IMR-90 (cell line): ENCODE data around the gene PPAN. TPM values are rescaled to one million over a fixed set of nuclear protein-coding genes. Genes with fewer than 3 reads are reported as not detected.

Experiments used
- ATAC-seq: fragments of 200-7000 bp; cut with Tn5 transposase; 2 replicates; pipeline ENCODE4 v1.9.1; 2020; ENCODE audit warnings: low read depth, mild to moderate bottlenecking, moderate library complexity
- BruUV-seq: library from RNA; stranded (reverse); fragments of 400-500 nt; replicated peaks from 2 replicates; lab custom pipeline; 2021; lab: Mats Ljungman, UMichigan
- CTCF ChIA-PET: fragments of 300-600 bp; formaldehyde crosslinking; extraction: SDS; loops from one replicate; lab custom pipeline; 2021; ENCODE audit warnings: antibody characterized with exemption; lab: Yijun Ruan, JAX
- POLR2A ChIA-PET: fragments of 300-600 bp; sonication (Branson Sonifier 250); formaldehyde crosslinking; loops from one replicate; lab custom pipeline; 2022; ENCODE audit warnings: antibody characterized with exemption; ENCODE audit not compliant: unreplicated experiment; lab: Charles Lee
- DNase-seq: peaks from one replicate; pipeline ENCODE4 v3.0.0; 2013
- H2AFZ ChIP-seq: replicated peaks from 2 replicates; pipeline ENCODE3; 2013; ENCODE audit warnings: low read length, mild to moderate bottlenecking; ENCODE audit not compliant: poor library complexity
- H2AK5ac ChIP-seq: 2 replicates; pipeline ENCODE4 v1.6.1; 2013; ENCODE audit warnings: low read depth, low read length, inconsistent platforms
- H2AK9ac ChIP-seq: replicated peaks from 2 replicates; pipeline ENCODE3; 2013; ENCODE audit warnings: mild to moderate bottlenecking, low read depth, low read length, moderate library complexity; ENCODE audit not compliant: poor library complexity
- H2BK120ac ChIP-seq: 2 replicates; pipeline ENCODE4 v1.6.1; 2013; ENCODE audit warnings: low read depth, low read length, inconsistent platforms
- H2BK15ac ChIP-seq: 3 replicates; pipeline ENCODE4 v1.6.1; 2013; ENCODE audit warnings: low read depth, low read length, inconsistent platforms
- H2BK20ac ChIP-seq: 2 replicates; pipeline ENCODE4 v1.6.1; 2013; ENCODE audit warnings: low read depth, mild to moderate bottlenecking, inconsistent platforms, low read length, moderate library complexity
- H2BK5ac ChIP-seq: 2 replicates; pipeline ENCODE4 v1.6.1; 2013; ENCODE audit warnings: mild to moderate bottlenecking, low read depth, low read length, inconsistent platforms; ENCODE audit not compliant: poor library complexity, severe bottlenecking
- H3K14ac ChIP-seq: replicated peaks from 2 replicates; pipeline ENCODE4 v1.6.1; 2013; ENCODE audit warnings: low read depth, low read length, inconsistent platforms
- H3K18ac ChIP-seq: 2 replicates; pipeline ENCODE4 v1.6.1; 2013; ENCODE audit warnings: low read depth, low read length, control low read depth
- H3K23ac ChIP-seq: 2 replicates; pipeline ENCODE4 v1.6.1; 2013; ENCODE audit warnings: low read depth, low read length, inconsistent platforms
- H3K27ac ChIP-seq: 2 replicates; pipeline ENCODE4 v1.5.1; 2013; ENCODE audit warnings: mild to moderate bottlenecking, control low read depth, low read length; ENCODE audit not compliant: insufficient read depth
- H3K27me3 ChIP-seq: 2 replicates; pipeline ENCODE4 v1.6.1; 2013; ENCODE audit warnings: low read length; ENCODE audit not compliant: control insufficient read depth, insufficient read depth
- H3K36me3 ChIP-seq: 2 replicates; pipeline ENCODE4 v1.6.1; 2013; ENCODE audit warnings: low read length, mixed read lengths; ENCODE audit not compliant: control insufficient read depth, insufficient read depth
- H3K4ac ChIP-seq: 2 replicates; pipeline ENCODE4 v1.6.1; 2013; ENCODE audit warnings: low read depth, low read length, inconsistent platforms
- H3K4me1 ChIP-seq: 2 replicates; pipeline ENCODE4 v1.6.1; 2013; ENCODE audit warnings: low read length, mixed read lengths; ENCODE audit not compliant: control insufficient read depth, insufficient read depth
- H3K4me2 ChIP-seq: 2 replicates; pipeline ENCODE4 v1.6.1; 2013; ENCODE audit warnings: low read depth, mild to moderate bottlenecking, control low read depth, low read length, moderate library complexity
- H3K4me3 ChIP-seq: 2 replicates; pipeline ENCODE4 v1.5.1; 2013; ENCODE audit warnings: low read depth, mild to moderate bottlenecking, control low read depth, low read length, moderate library complexity; ENCODE audit not compliant: insufficient read depth
- H3K56ac ChIP-seq: 2 replicates; pipeline ENCODE4 v1.6.1; 2013; ENCODE audit warnings: low read length, inconsistent platforms; ENCODE audit not compliant: insufficient read depth; ENCODE audit errors: extremely low read depth
- H3K79me1 ChIP-seq, 2 experiments: 2 replicates each; pipeline ENCODE4 v1.6.1; 2013; ENCODE audit warnings: low read length in 2 of 2, inconsistent platforms in 1 of 2, low read depth in 1 of 2
- H3K9ac ChIP-seq: 2 replicates; pipeline ENCODE4 v1.6.1; 2013; ENCODE audit warnings: low read depth, low read length, control low read depth
- H3K9me1 ChIP-seq: 2 replicates; pipeline ENCODE4 v1.6.1; 2013; ENCODE audit warnings: low read length, inconsistent platforms; ENCODE audit not compliant: insufficient read depth
- H3K9me3 ChIP-seq: 2 replicates; pipeline ENCODE4 v1.6.1; 2013; ENCODE audit warnings: low read length; ENCODE audit not compliant: control insufficient read depth, insufficient read depth
- H4K20me1 ChIP-seq: 2 replicates; pipeline ENCODE4 v1.6.1; 2013; ENCODE audit warnings: low read length, inconsistent platforms; ENCODE audit not compliant: insufficient read depth
- H4K5ac ChIP-seq: 2 replicates; pipeline ENCODE4 v1.6.1; 2013; ENCODE audit warnings: mild to moderate bottlenecking, low read depth, low read length, control low read depth
- H4K8ac ChIP-seq, 2 experiments: 2 replicates each; pipeline ENCODE4 v1.6.1; 2013; ENCODE audit warnings: low read depth in 2 of 2, low read length in 2 of 2, control low read depth in 1 of 2, inconsistent platforms in 1 of 2
- H4K91ac ChIP-seq: 2 replicates; pipeline ENCODE4 v1.6.1; 2013; ENCODE audit warnings: low read depth, low read length, inconsistent platforms; ENCODE audit not compliant: insufficient read depth
- NFE2L2 ChIP-seq: fragments of 150-350 bp; IDR thresholded peaks from 2 replicates; pipeline ENCODE4 v1.6.1; 2016; ENCODE audit warnings: low read depth, mild to moderate bottlenecking, low read length
- RCOR1 ChIP-seq: IDR thresholded peaks from 2 replicates; pipeline ENCODE4 v1.6.1; 2012; ENCODE audit warnings: mild to moderate bottlenecking, low read length, improper control_type of control experiment; ENCODE audit not compliant: insufficient replicate concordance
- dilution Hi-C: fragments of 300-500 bp; cut with HindIII; formaldehyde crosslinking; loops from one replicate; pipeline ENCODE4 v1.14.3; 2018; ENCODE audit warnings: low sequenced_read_pairs; ENCODE audit not compliant: unreplicated experiment
- in situ Hi-C: fragments of 300-500 bp; cut with MboI; formaldehyde crosslinking; loops from 3 replicates; pipeline ENCODE4 v1.14.3; 2019; ENCODE audit warnings: low sequenced_read_pairs, inconsistent platforms, mixed read lengths
- intact Hi-C: fragments of 100-400 bp; cut with micrococcal nuclease; formaldehyde crosslinking; loops from 2 replicates; pipeline ENCODE4 v1.10.0; 2022
- polyA plus RNA-seq, 3 experiments: library from polyadenylated mRNA; depleted of rRNA; stranded (reverse); fragments of >200 nt; gene quantifications; 2 replicates each; pipeline ENCODE4 v1.2.3, GENCODE V29; 2012; ENCODE audit warnings: low replicate concordance in 1 of 3
- total RNA-seq: library from RNA; depleted of rRNA; stranded (reverse); fragments of >200 nt; gene quantifications from 2 replicates; pipeline ENCODE4 v1.2.3, GENCODE V29; 2012

The PPAN gene
- total and polyA plus RNA-seq, 2 of the 4 experiments (the other 2 are of a cell fraction), result 24.0 to 41.6 TPM

DNA sequence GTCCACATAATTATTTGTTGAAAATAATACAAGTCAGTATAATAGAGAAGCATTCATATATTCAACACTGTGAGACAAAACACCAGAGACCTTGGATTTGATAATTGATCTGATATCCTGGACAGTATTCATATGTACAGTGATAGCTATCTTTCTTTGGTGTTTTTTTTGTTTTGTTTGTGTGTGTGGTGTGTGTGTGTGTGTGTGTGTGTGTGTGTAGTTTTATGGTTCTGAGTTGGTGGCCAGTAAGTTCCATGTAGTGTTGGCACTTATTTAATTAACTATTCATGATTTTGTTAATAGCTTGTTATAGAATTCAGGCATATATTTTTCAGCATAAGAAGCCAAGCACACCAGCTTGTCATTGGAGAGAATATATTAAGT is 2.0 kb upstream of the PPAN start:
- H3K9me1 ChIP-seq, result no peaks in the 10 kb centered on the region
- H2AK5ac ChIP-seq, result no peak overlapping the region
- no peaks in the 10 kb centered on the region for H3K27me3 ChIP-seq
- H2BK15ac ChIP-seq, result no peak overlapping the region
- no peaks in the 10 kb centered on the region for H3K9me3 ChIP-seq
- H2BK20ac ChIP-seq, result no peak overlapping the region
- H3K4me2 ChIP-seq, result no peak overlapping the region
- ChIA-PET CTCF (interaction anchor here (0.7 to 0.8 kb wide), 2 partner anchors 116 to 312 kb away, joined by 3 to 4 read pairs; no protein-coding TSS in a partner anchor), POLR2A (interaction anchor here (0.6 to 0.7 kb wide), 2 partner anchors 9 to 10 kb away, joined by 3 to 4 read pairs; no protein-coding TSS in a partner anchor)
- dilution Hi-C loops, result no loop called here
- no peak overlapping the region for H2AK9ac ChIP-seq
- no peak overlapping the region for H4K5ac ChIP-seq
- H2BK5ac ChIP-seq, result no peak overlapping the region
- no peak overlapping the region for H3K23ac ChIP-seq
- no TSS peak for BruUV-seq
- peaks cover 10% of the 10 kb centered on the region for H3K36me3 ChIP-seq
- in situ Hi-C loops, result no loop called here
- no peak overlapping the region for H4K8ac ChIP-seq
- H3K56ac ChIP-seq, result no peak overlapping the region
- H3K27ac ChIP-seq, result no peak overlapping the region
- no peak for ATAC-seq
- DNase-seq, result no peak
- intact Hi-C loops, result no loop called here
- no peak overlapping the region for H2BK120ac ChIP-seq
- 0 out of 2 replicates have a peak, but pooled peaks cover 5% of the 10 kb centered on the region for H4K20me1 ChIP-seq
- H4K91ac ChIP-seq, result no peak overlapping the region
- H3K18ac ChIP-seq, result no peak overlapping the region
- TF ChIP-seq RCOR1, result no peak
- TF ChIP-seq NFE2L2, result no peak
- peaks cover 9 to 23% of the 10 kb centered on the region in 2 experiments; a peak in 3 of 4 replicates for H3K79me1 ChIP-seq
- no peak overlapping the region for H2AFZ ChIP-seq
- no peak overlapping the region for H3K9ac ChIP-seq
- H3K4me3 ChIP-seq, result no peak overlapping the region
- H3K14ac ChIP-seq, result no peak overlapping the region
- H3K4ac ChIP-seq, result no peak overlapping the region
- peaks cover 4% of the 10 kb centered on the region for H3K4me1 ChIP-seq
